SK-N-SH treated with all-trans-retinoic acid at 6 μM for 48 hours (cell line): ENCODE measurements around the gene SPTSSB.

Experiments
- ATAC-seq: fragments of 200-7000 bp; cut with Tn5 transposase; 3 replicates; pipeline ENCODE4 v1.9.1; 2020; ENCODE audit warnings: mild to moderate bottlenecking, moderate library complexity
- ARNTL ChIP-seq: fragments of 450-650 bp; formaldehyde crosslinking; IDR thresholded peaks from 2 replicates; pipeline ENCODE4 v1.5.0; 2020; ENCODE audit warnings: low read depth, mild to moderate bottlenecking, moderate library complexity, borderline replicate concordance
- CSDC2 ChIP-seq: fragments of 250-450 bp; sonication (Bioruptor Pico); IDR thresholded peaks from 2 replicates; pipeline ENCODE4 v1.5.0; 2020; ENCODE audit warnings: mild to moderate bottlenecking, moderate library complexity
- ESRRG ChIP-seq: fragments of 250-450 bp; sonication (Bioruptor Pico); IDR thresholded peaks from 2 replicates; pipeline ENCODE4 v1.6.1; 2021; ENCODE audit warnings: mild to moderate bottlenecking
- GLIS3 ChIP-seq: fragments of 250-450 bp; sonication (Bioruptor Pico); IDR thresholded peaks from 2 replicates; pipeline ENCODE4 v1.5.0; 2020; ENCODE audit warnings: mild to moderate bottlenecking, moderate library complexity
- ISL1 ChIP-seq: fragments of 250-450 bp; sonication (Bioruptor Pico); IDR thresholded peaks from 2 replicates; pipeline ENCODE4 v2.1.2; 2022; ENCODE audit warnings: mild to moderate bottlenecking, moderate library complexity
- PPARA ChIP-seq: fragments of 250-450 bp; sonication (Bioruptor Pico); IDR thresholded peaks from 2 replicates; pipeline ENCODE4 v1.5.0; 2020; ENCODE audit warnings: mild to moderate bottlenecking, borderline replicate concordance
- RARB ChIP-seq: fragments of 250-450 bp; sonication (Bioruptor Pico); IDR thresholded peaks from 2 replicates; pipeline ENCODE4 v1.8.0; 2021; ENCODE audit warnings: mild to moderate bottlenecking, moderate library complexity
- SNAI2 ChIP-seq: fragments of 250-450 bp; sonication (Bioruptor Pico); IDR thresholded peaks from 2 replicates; pipeline ENCODE4 v1.5.0; 2020; ENCODE audit warnings: mild to moderate bottlenecking, moderate library complexity
- TCF4 ChIP-seq: fragments of 250-450 bp; sonication (Bioruptor Pico); IDR thresholded peaks from 2 replicates; pipeline ENCODE4 v1.8.0; 2021; ENCODE audit warnings: mild to moderate bottlenecking, moderate library complexity, borderline replicate concordance
- TOX ChIP-seq: fragments of 250-450 bp; sonication (Bioruptor Pico); IDR thresholded peaks from 2 replicates; pipeline ENCODE4 v1.8.0; 2021; ENCODE audit warnings: mild to moderate bottlenecking, moderate library complexity, borderline replicate concordance
- ZC3H10 ChIP-seq: fragments of 250-450 bp; sonication (Bioruptor Pico); IDR thresholded peaks from 2 replicates; pipeline ENCODE4 v1.5.1; 2021; ENCODE audit warnings: mild to moderate bottlenecking, moderate library complexity
- ZFP3 ChIP-seq: fragments of 250-450 bp; sonication (Bioruptor Pico); IDR thresholded peaks from 2 replicates; pipeline ENCODE4 v1.5.0; 2020; ENCODE audit warnings: mild to moderate bottlenecking, moderate library complexity
- ZNF565 ChIP-seq: fragments of 450-650 bp; formaldehyde crosslinking; conservative IDR thresholded peaks from 2 replicates; pipeline ENCODE4 v1.5.0; 2020; ENCODE audit warnings: low read depth, mild to moderate bottlenecking, moderate library complexity
- ZNF70 ChIP-seq: fragments of 450-650 bp; formaldehyde crosslinking; IDR thresholded peaks from 2 replicates; pipeline ENCODE4 v1.5.0; 2020; ENCODE audit warnings: mild to moderate bottlenecking, moderate library complexity
- ZNF8 ChIP-seq: fragments of 450-650 bp; formaldehyde crosslinking; IDR thresholded peaks from 2 replicates; pipeline ENCODE4 v1.5.0; 2020; ENCODE audit warnings: mild to moderate bottlenecking, moderate library complexity
- TF ChIP-seq, protein P1 (sequence below): fragments of 250-450 bp; sonication (Bioruptor Pico); IDR thresholded peaks from 2 replicates; pipeline ENCODE4 v1.8.0; 2021; ENCODE audit warnings: low read depth, mild to moderate bottlenecking, moderate library complexity, borderline replicate concordance
- TF ChIP-seq, protein P2 (sequence below): fragments of 250-450 bp; sonication (Bioruptor Pico); IDR thresholded peaks from 2 replicates; pipeline ENCODE4 v1.8.0; 2020; ENCODE audit warnings: mild to moderate bottlenecking, moderate library complexity, borderline replicate concordance
- TF ChIP-seq, protein P3 (sequence below): fragments of 250-450 bp; sonication (Bioruptor Pico); IDR thresholded peaks from 2 replicates; pipeline ENCODE4 v1.5.0; 2020; ENCODE audit warnings: mild to moderate bottlenecking, moderate library complexity
- TF ChIP-seq, protein P4 (sequence below): fragments of 250-450 bp; sonication (Bioruptor Pico); IDR thresholded peaks from 2 replicates; pipeline ENCODE4 v1.5.1; 2020; ENCODE audit warnings: low read depth, mild to moderate bottlenecking, moderate library complexity

Gene SPTSSB

DNA sequence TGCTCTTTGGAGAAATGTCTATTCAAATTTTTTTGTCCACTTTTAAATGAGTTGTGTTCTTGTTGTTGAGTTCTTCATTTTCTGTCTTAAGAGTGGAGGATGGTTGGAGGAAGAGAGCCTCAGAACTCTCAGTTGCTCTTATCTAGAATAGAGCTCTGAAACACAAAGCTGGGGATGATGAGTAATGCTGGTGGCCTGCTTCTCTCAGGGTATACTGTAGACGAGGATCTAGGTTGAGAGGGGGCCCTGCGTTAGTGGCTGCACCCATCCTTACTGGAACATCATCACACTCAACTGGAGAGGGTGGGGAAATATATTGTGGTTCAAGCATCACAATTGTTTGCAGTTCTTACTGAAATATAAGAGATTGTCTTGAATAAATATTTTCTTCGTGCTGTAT is 1.8 kb downstream of the SPTSSB start:
- ATAC-seq, result no peak
- TF ChIP-seq ZFP3 (CRISPR knock-in tag), result no peak
- TF ChIP-seq ZNF565 (CRISPR knock-in tag), result no peak
- TF ChIP-seq TCF4 (CRISPR knock-in tag), result no peak
- no peak for TF ChIP-seq ZNF8 (CRISPR knock-in tag)
- TF ChIP-seq GLIS3, result no peak
- TF ChIP-seq, protein P1, sequence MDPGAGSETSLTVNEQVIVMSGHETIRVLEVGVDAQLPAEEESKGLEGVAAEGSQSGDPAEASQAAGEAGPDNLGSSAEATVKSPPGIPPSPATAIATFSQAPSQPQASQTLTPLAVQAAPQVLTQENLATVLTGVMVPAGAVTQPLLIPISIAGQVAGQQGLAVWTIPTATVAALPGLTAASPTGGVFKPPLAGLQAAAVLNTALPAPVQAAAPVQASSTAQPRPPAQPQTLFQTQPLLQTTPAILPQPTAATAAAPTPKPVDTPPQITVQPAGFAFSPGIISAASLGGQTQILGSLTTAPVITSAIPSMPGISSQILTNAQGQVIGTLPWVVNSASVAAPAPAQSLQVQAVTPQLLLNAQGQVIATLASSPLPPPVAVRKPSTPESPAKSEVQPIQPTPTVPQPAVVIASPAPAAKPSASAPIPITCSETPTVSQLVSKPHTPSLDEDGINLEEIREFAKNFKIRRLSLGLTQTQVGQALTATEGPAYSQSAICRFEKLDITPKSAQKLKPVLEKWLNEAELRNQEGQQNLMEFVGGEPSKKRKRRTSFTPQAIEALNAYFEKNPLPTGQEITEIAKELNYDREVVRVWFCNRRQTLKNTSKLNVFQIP (CRISPR knock-in tag), result no peak
- TF ChIP-seq ZNF70 (CRISPR knock-in tag), result no peak
- TF ChIP-seq SNAI2, result no peak
- TF ChIP-seq, protein P2, sequence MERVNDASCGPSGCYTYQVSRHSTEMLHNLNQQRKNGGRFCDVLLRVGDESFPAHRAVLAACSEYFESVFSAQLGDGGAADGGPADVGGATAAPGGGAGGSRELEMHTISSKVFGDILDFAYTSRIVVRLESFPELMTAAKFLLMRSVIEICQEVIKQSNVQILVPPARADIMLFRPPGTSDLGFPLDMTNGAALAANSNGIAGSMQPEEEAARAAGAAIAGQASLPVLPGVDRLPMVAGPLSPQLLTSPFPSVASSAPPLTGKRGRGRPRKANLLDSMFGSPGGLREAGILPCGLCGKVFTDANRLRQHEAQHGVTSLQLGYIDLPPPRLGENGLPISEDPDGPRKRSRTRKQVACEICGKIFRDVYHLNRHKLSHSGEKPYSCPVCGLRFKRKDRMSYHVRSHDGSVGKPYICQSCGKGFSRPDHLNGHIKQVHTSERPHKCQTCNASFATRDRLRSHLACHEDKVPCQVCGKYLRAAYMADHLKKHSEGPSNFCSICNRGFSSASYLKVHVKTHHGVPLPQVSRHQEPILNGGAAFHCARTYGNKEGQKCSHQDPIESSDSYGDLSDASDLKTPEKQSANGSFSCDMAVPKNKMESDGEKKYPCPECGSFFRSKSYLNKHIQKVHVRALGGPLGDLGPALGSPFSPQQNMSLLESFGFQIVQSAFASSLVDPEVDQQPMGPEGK (CRISPR knock-in tag), result no peak
- no peak for TF ChIP-seq ESRRG (CRISPR knock-in tag)
- TF ChIP-seq TOX, result no peak
- no peak for TF ChIP-seq ARNTL (CRISPR knock-in tag)
- no peak for TF ChIP-seq ZC3H10 (CRISPR knock-in tag)

DNA sequence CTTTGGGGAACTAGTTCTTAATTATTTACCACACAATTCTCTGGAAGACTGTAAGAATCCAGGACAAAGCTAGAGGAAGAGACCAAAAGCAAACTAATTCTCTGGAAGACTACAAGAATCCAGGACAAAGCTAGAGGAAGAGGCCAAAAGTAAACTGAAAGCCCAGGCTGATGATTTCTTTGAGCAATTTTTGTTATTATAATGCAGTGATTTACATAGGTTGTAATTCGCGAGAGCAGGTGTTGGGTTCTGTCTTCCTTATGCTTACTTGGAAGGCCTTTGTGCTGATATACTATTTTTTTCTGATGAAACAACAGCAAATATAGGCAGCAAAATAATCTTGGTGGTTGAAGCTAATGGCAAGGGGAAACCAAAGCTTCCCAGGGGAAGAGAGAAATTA is 5.2 kb downstream of the SPTSSB start:
- no peak for ATAC-seq
- TF ChIP-seq ESRRG (CRISPR knock-in tag) (no peak), RARB (CRISPR knock-in tag) (no peak), ARNTL (CRISPR knock-in tag) (no peak), ZNF8 (CRISPR knock-in tag) (no peak), TCF4 (CRISPR knock-in tag) (no peak), ZC3H10 (CRISPR knock-in tag) (no peak), CSDC2 (no peak), ZNF70 (CRISPR knock-in tag) (no peak)
- TF ChIP-seq, protein P1 (CRISPR knock-in tag), result no peak
- TF ChIP-seq, protein P2 (CRISPR knock-in tag), result no peak
- TF ChIP-seq, protein P3, sequence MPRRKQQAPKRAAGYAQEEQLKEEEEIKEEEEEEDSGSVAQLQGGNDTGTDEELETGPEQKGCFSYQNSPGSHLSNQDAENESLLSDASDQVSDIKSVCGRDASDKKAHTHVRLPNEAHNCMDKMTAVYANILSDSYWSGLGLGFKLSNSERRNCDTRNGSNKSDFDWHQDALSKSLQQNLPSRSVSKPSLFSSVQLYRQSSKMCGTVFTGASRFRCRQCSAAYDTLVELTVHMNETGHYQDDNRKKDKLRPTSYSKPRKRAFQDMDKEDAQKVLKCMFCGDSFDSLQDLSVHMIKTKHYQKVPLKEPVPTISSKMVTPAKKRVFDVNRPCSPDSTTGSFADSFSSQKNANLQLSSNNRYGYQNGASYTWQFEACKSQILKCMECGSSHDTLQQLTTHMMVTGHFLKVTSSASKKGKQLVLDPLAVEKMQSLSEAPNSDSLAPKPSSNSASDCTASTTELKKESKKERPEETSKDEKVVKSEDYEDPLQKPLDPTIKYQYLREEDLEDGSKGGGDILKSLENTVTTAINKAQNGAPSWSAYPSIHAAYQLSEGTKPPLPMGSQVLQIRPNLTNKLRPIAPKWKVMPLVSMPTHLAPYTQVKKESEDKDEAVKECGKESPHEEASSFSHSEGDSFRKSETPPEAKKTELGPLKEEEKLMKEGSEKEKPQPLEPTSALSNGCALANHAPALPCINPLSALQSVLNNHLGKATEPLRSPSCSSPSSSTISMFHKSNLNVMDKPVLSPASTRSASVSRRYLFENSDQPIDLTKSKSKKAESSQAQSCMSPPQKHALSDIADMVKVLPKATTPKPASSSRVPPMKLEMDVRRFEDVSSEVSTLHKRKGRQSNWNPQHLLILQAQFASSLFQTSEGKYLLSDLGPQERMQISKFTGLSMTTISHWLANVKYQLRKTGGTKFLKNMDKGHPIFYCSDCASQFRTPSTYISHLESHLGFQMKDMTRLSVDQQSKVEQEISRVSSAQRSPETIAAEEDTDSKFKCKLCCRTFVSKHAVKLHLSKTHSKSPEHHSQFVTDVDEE (CRISPR knock-in tag), result no peak

DNA sequence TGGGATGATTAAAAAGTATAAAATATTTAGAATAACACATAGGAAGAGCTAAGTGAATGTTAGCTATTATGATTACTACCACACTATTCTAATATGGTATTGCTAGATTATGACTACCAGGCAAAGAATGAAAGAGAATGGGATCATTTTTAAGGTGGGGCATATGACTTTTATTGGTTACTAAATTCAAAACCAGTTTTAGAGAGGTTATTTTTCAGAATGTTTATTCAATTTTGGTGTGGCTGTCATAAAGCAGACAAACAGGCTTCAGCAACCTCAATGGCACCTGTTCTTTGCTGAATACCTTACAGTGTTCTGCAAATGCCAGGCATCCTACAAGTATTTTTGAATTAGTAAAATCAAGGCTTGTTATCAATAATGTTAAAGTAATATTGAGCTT is 12.8 kb downstream of the SPTSSB start:
- no peak for ATAC-seq
- TF ChIP-seq, protein P1 (CRISPR knock-in tag), result no peak
- TF ChIP-seq, protein P3 (CRISPR knock-in tag), result no peak
- TF ChIP-seq RARB (CRISPR knock-in tag), result no peak
- no peak for TF ChIP-seq ISL1 (CRISPR knock-in tag)
- no peak for TF ChIP-seq TOX
- TF ChIP-seq ARNTL (CRISPR knock-in tag), result no peak
- TF ChIP-seq ZNF70 (CRISPR knock-in tag), result no peak
- no peak for TF ChIP-seq TCF4 (CRISPR knock-in tag)
- no peak for TF ChIP-seq ESRRG (CRISPR knock-in tag)
- no peak for TF ChIP-seq SNAI2
- no peak for TF ChIP-seq PPARA (CRISPR knock-in tag)
- TF ChIP-seq ZNF8 (CRISPR knock-in tag), result no peak
- TF ChIP-seq GLIS3, result no peak
- TF ChIP-seq ZC3H10 (CRISPR knock-in tag), result no peak
- TF ChIP-seq, protein P4, sequence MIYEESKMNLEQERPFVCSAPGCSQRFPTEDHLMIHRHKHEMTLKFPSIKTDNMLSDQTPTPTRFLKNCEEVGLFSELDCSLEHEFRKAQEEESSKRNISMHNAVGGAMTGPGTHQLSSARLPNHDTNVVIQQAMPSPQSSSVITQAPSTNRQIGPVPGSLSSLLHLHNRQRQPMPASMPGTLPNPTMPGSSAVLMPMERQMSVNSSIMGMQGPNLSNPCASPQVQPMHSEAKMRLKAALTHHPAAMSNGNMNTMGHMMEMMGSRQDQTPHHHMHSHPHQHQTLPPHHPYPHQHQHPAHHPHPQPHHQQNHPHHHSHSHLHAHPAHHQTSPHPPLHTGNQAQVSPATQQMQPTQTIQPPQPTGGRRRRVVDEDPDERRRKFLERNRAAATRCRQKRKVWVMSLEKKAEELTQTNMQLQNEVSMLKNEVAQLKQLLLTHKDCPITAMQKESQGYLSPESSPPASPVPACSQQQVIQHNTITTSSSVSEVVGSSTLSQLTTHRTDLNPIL (CRISPR knock-in tag), result no peak
